HG03439 (cell line): ENCODE data around the gene NT5E.

Experiments
- ATAC-seq: cut with Tn5 transposase; IDR thresholded peaks from one replicate; pipeline ENCODE4 v1.9.1; 2021; ENCODE audit warnings: mild to moderate bottlenecking, moderate library complexity; ENCODE audit not compliant: unreplicated experiment

The NT5E gene

DNA sequence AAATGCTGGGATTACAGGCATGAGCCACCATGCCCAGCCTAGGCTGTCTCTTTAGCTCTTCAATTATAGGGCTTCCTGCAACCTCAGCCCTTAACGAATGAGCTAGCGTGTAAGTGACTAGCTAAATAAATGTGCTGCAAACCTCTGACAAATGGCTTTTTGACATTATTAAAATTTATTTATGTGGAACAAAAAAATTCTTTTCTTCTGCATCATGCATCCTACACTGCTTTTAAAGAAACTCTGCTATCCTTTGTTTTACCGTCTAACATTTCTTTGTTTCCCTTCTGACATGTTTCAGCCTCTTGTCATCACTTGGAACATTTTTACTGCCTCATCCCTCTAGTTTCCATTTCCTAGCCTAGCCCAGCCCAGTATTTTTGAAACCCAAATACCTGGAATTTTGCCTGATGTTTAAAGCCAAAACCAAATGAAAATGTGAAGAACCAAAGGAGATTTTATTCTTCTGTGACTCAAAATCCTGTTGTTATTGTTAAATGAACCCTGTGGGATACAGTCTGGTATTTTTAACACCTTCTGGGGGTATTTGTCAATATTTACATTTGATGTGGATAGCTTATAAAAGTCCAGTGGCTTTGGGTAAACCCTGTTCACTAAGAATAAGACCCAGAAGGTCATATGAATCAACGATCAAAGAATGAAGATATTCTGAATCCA is 9.5 kb downstream of the NT5E start:
- no peak for ATAC-seq

DNA sequence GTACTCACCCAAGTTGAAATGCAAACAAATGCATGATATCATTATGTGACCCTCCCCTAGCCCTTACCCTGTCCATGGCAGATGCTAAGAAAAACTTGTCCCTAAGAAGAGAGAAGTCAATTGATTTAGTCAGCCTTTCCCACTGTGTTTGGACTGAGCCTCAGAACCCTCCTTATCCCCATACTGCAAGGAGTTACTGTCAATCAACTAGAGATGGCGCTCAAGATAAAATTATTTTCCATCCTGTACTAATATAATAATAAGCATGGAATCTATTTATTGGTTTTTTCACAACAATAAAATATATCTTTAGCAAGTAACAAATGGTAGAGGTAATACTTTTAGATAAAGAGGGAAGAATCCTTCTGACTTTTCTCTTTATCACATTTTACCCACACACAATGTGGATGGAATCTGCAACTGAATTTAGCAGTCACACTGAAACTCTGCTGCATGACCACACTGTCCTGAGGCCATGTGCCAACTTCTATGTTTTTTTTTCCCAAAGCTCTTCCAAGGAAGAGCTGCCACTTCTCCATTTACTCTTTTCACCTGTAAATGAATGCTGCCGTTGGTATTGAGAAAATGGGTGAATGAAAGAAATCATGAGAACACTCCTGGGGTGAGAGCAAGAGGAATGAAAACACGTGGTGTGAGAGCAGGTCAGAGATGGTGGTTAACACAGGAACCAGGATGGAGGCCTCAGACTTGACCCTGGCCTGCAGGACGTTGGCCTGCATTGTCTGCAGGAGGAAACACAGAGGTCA is 10.5 kb downstream of the NT5E start:
- no peak for ATAC-seq

- ATAC-seq = peak; percentile 80
These were observed 11.3 kb downstream of the NT5E start for GRCh38 chr6:85460921-85461797.

DNA sequence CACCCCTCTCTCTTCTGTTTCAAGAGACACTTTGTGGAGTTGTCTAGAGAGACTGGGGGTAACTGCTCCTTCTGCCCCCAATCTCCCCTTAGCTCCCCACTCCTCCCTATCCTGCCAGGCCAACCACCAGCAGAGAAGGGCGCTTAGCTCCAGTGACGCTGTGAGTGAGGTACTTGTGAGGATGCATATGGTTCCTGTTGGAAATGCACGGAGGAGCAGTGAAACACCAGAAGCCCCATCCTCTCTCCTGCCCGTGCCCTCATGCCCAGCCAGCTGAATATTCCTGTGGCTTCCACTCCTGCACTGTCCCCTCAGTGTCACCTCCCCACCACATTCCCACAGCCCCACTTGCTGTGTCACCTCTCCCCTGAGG is 11.9 kb downstream of the NT5E start:
- no peak for ATAC-seq

GRCh38 chr6:85462673-85463072 is 12.8 kb downstream of the NT5E start:
- ATAC-seq = no peak

DNA sequence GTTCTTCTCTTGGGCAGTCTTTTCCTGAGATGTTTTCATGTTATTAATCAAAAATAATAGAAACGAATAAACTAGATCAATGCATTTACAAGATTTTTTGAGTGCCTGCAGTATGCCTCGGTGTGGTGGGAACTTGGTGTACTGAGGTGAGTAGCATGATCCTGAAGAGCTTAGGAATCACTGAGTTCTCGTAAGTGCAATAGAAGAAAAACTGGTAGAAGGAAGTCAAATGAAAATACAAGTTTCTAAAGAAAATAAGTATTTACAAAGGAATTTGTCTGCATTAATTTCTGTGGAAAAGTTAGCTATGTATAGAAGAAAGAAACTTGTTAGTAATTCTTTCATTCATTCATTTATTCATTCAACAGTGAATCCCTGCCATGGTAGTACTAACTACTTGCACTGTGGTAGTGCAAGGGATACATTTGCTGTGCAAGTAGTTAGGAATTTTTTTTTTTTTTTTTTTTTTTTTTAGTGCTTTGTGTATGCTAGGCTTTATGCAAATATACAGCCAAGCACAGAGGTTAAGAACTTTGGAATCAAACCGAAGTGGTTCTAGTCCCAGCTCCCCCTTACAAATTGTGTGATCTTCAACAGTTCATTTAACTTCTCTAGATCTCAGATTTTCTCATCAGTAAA is 13.9 kb downstream of the NT5E start:
- no peak for ATAC-seq

GRCh38 chr6:85464260-85464644 is 14.4 kb downstream of the NT5E start:
- ATAC-seq = no peak

- ATAC-seq = no peak
These were observed 14.9 kb downstream of the NT5E start for GRCh38 chr6:85464722-85465150.

DNA sequence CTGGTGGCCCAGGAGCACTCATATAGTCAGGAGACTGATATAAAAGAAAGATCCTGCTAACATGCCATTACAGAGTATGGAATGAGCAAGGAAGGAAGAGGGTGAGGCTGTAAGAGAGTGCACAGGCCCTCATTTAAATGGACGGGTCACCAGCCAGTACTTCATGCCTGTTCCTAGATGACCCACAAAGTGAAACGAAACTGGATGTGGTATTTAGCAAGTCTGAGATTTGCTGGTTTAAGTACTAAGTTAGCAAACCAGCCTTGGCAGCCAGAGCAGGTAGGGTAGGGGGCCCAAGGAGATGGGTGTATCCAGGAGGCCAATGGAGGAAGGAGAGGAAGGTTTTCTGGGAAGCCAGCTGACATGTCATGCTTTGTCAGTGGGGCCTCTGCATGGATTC is 15.9 kb downstream of the NT5E start:
- no peak for ATAC-seq

DNA sequence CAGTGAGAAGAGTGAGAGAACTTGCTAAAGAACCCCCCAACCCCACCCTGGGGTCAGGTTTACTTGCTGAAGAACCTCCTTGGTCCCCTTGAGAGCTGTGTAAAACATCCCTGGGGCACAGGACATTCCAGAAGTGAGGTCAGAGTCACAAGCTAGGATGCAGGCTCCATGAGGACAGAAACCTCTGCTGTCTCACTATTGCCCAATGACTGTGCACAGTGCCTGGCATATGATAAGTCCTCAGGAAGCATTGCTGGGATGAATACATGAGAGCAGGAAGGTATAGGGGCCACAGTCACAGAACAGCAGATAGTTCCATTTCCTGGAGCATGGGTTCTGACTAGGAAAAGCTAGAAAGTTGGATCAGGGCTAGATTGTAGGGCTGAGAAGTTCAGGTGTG is 18.4 kb downstream of the NT5E start:
- ATAC-seq = no peak

- ATAC-seq = no peak
These were observed 19.6 kb downstream of the NT5E start for GRCh38 chr6:85469276-85470022.

- no peak for ATAC-seq
These were observed 20.1 kb downstream of the NT5E start for GRCh38 chr6:85470023-85470410.

- no peak for ATAC-seq
These were observed 22.9 kb downstream of the NT5E start for GRCh38 chr6:85472744-85473143.

DNA sequence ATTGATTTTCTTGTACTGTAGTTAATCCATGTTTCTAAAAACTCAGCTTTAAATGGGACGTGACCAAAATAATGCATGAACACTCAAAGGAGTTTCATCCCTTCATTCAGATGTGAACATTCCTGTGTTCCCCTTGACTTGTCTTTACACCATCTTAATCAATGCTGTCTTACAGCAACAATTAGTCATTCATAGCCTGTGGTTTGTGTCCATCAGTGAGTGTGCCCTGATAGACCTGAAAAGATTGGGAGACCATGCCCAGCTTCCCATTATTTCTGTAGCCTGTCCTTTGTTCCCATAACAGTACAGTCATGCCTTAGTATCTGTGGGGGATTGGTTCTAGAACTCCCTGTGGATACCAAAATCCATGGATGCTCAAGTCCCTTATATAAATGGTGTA is 23.9 kb downstream of the NT5E start:
- ATAC-seq = no peak

- no peak for ATAC-seq
These were observed 26.6 kb downstream of the NT5E start for GRCh38 chr6:85476532-85476931.

- ATAC-seq = no peak
These were observed 29.3 kb downstream of the NT5E start for GRCh38 chr6:85479208-85479607.

DNA sequence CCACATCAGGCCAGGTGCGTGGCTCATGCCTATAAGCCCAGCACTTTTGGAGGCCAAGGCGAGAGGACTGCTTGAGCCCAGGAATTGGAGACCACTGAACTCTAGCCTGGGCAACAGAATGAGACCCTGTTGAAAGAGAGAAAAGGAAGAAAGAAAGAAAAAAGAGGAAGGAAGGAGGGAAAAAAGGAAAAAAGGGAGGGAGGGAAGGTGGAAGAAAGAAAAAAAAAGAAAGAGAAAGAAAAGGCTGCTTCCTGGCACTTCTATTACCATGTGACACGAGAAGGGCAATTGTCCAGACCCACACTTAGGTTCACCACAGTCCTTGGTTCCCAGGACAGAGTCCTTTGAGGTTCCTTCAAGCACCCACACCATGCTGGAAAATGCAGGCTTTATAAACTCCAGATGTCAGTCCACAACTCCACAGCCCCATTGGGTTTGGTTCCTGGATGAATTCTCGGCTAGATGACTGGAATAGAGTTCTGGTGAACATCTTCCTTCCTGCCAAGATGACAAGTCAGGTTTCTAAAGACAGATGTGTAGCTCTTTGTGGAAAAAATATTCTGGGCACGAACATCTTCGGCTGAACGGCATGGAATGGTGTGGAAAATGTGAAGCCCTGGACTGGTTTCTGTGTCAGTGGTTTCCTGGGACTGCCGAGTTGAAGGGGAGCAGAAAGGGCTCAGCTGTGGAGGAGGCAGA is 32.5 kb downstream of the NT5E start:
- no peak for ATAC-seq

GRCh38 chr6:85482905-85483700 is 33.2 kb downstream of the NT5E start:
- ATAC-seq = peak; percentile 94

DNA sequence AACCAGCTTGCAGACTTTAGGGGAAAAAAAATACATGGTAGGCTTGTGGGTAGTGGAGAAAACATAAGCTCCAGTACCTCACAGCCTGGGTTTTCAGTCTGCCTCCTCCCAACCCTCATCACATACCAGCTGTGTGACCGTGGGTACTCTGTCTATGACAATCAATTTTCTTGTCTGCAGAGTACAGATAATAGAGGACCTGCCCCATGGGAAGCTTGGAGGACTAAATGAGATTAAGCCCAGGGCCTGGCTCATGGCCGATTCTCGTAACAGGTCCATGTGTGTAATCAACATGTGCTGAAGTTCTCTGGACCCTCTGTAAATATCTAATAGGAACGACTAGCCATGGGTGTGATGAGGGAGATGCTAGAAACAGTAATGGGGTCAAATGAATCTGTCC is 34.0 kb downstream of the NT5E start:
- ATAC-seq = no peak
